AG04450 (cell line): Measurements from ENCODE around the gene TMEM184A. TPM values are rescaled to one million over a fixed set of nuclear protein-coding genes. Genes with fewer than 3 reads are reported as not detected.

ENCODE experiments used
- CTCF ChIA-PET: fragments of 300-600, 350-600 bp; formaldehyde crosslinking; extraction: SDS; loops from one replicate; lab custom pipeline; 2022; ENCODE audit warnings: antibody characterized with exemption, inconsistent platforms; lab: Charles Lee
- POLR2A ChIA-PET: fragments of 350-600 bp; formaldehyde crosslinking; extraction: SDS; loops from one replicate; lab custom pipeline; 2021; ENCODE audit warnings: antibody characterized with exemption, inconsistent platforms; lab: Yijun Ruan, JAX
- DNase-seq: peaks from one replicate; pipeline ENCODE4 v3.0.0-alpha.2; 2011; ENCODE audit warnings: low read depth, low spot score
- H3K27ac ChIP-seq: one replicate; pipeline ENCODE4 v1.5.1; 2012; ENCODE audit warnings: low read depth, low read length, control low read depth
- H3K27me3 ChIP-seq: one replicate; pipeline ENCODE4 v1.6.0; 2012; ENCODE audit warnings: low read length; ENCODE audit not compliant: control insufficient read depth, insufficient read depth
- H3K4me3 ChIP-seq: 2 replicates; pipeline ENCODE4 v1.5.1; 2011; ENCODE audit warnings: mild to moderate bottlenecking, low read depth, low read length, control low read depth
- H3K9me3 ChIP-seq: 2 replicates; pipeline ENCODE4 v1.5.1; 2012; ENCODE audit warnings: low read length; ENCODE audit not compliant: control insufficient read depth, insufficient read depth
- CTCF ChIP-seq: IDR thresholded peaks from 2 replicates; pipeline ENCODE4 v1.5.1; 2011; ENCODE audit warnings: low read depth, low read length, control low read depth, inconsistent platforms
- polyA plus RNA-seq: library from polyadenylated mRNA; depleted of rRNA; stranded (reverse); fragments of >200 nt; gene quantifications from 2 replicates; pipeline ENCODE4 v1.2.3, GENCODE V29; 2011

Gene TMEM184A
- polyA plus RNA-seq, 1 experiment = 0.56 TPM

GRCh38 chr7:1545417-1546246, 10.4 kb downstream of the TMEM184A start:
- no peak for DNase-seq
- no peak for TF ChIP-seq CTCF
- Histone ChIP-seq H3K27me3 (no peaks in the 10 kb centered on the region), H3K27ac (no peak overlapping the region), H3K4me3 (no peak overlapping the region), H3K9me3 (no peaks in the 10 kb centered on the region; the same call in 1 of the 2 replicates)
- ChIA-PET CTCF (no interaction called here), POLR2A (interaction anchor here (0.6 to 0.8 kb wide), 2 partner anchors 10 to 820 kb away, joined by 3 to 6 read pairs; no protein-coding TSS in a partner anchor)

- no peak for DNase-seq
- Histone ChIP-seq H3K9me3 (no peaks in the 10 kb centered on the region; the same call in 1 of the 2 replicates), H3K4me3 (no peak overlapping the region), H3K27me3 (no peaks in the 10 kb centered on the region), H3K27ac (no peak overlapping the region)
- ChIA-PET CTCF (no interaction called here), POLR2A (interaction anchor here (0.6 to 0.8 kb wide), 2 partner anchors 11 to 821 kb away, joined by 3 to 6 read pairs; no protein-coding TSS in a partner anchor)
- TF ChIP-seq CTCF = no peak
These were observed 11.0 kb downstream of the TMEM184A start for GRCh38 chr7:1544896-1545416.

GRCh38 chr7:1544178-1544895, 11.7 kb downstream of the TMEM184A start:
- no peak overlapping the region for H3K27ac ChIP-seq
- ChIA-PET POLR2A (no interaction called here), CTCF (no interaction called here)
- H3K27me3 ChIP-seq = no peaks in the 10 kb centered on the region
- no peak overlapping the region for H3K4me3 ChIP-seq
- H3K9me3 ChIP-seq = no peaks in the 10 kb centered on the region; the same call in 1 of the 2 replicates
- TF ChIP-seq CTCF = no peak
- no peak for DNase-seq

- no peak for TF ChIP-seq CTCF
- H3K4me3 ChIP-seq = no peak overlapping the region
- ChIA-PET POLR2A (no interaction called here), CTCF (no interaction called here)
- DNase-seq = no peak
- H3K27ac ChIP-seq = no peak overlapping the region
- H3K27me3 ChIP-seq = no peaks in the 10 kb centered on the region
- no peaks in the 10 kb centered on the region; the same call in 1 of the 2 replicates for H3K9me3 ChIP-seq
These were observed 12.2 kb downstream of the TMEM184A start for GRCh38 chr7:1543826-1544177.
